ENCODE results near the gene CARD14. TPM values are rescaled to one million over a fixed set of nuclear protein-coding genes. Genes with fewer than 3 reads are reported as not detected.

CARD14 gene
- total and polyA plus RNA-seq, 12 donors = 0.30 to 3.4 (median 1.1) TPM

- no peaks in the 10 kb centered on the region for H3K27me3 ChIP-seq
- no peaks in the 10 kb centered on the region for H3K9me3 ChIP-seq (replicated peaks in 1 of 3)
- H3K27ac ChIP-seq = no peak overlapping the region
- 35 to 48% (median 43%) methylated on average over 4 of the region's 4 CpGs for WGBS, 4 donors
- no peaks in the 10 kb centered on the region for H3K4me1 ChIP-seq (replicated peaks in 1 of 2)
- H3K36me3 ChIP-seq (replicated peaks in 1 of 2) = peaks cover 0 to 12% of the 10 kb centered on the region in 2 donors
- intact Hi-C loops (cut with DNase I) = no loop called here
- no peak overlapping the region for H3K4me3 ChIP-seq
- TF ChIP-seq CTCF (IDR thresholded peaks at IDR 0.05) (no peak), POLR2A (IDR thresholded peaks at IDR 0.05) (no peak)
- DNase-seq = no peak
These were observed 40.7 kb upstream of the CARD14 start for GRCh38 chr17:80129006-80129565.

- TF ChIP-seq CTCF (IDR thresholded peaks at IDR 0.05) (no peak), POLR2A (IDR thresholded peaks at IDR 0.05) (no peak)
- no peak for DNase-seq
- intact Hi-C loops (cut with DNase I) = loop anchor here in 1 of 2 donors (10.0 kb wide), 1 partner anchor 254 kb away; no protein-coding TSS in a partner anchor
- Histone ChIP-seq H3K27me3 (no peaks in the 10 kb centered on the region), H3K4me1 (replicated peaks in 1 of 2) (no peaks in the 10 kb centered on the region), H3K36me3 (replicated peaks in 1 of 2) (peaks cover 0 to 31% of the 10 kb centered on the region in 2 donors), H3K9me3 (replicated peaks in 1 of 3) (no peaks in the 10 kb centered on the region), H3K4me3 (no peak overlapping the region), H3K27ac (no peak overlapping the region)
- WGBS, 4 donors = 62 to 69% (median 65%) methylated on average over 3 of the region's 3 CpGs
These were observed 38.8 kb upstream of the CARD14 start for GRCh38 chr17:80130992-80131391.

GRCh38 chr17:80132906-80133625 lies 36.8 kb upstream of the CARD14 start:
- Histone ChIP-seq H3K36me3 (replicated peaks in 1 of 2) (peaks cover 0 to 52% of the 10 kb centered on the region in 2 donors), H3K9me3 (replicated peaks in 1 of 3) (no peaks in the 10 kb centered on the region), H3K27me3 (no peaks in the 10 kb centered on the region), H3K27ac (no peak overlapping the region), H3K4me1 (replicated peaks in 1 of 2) (no peaks in the 10 kb centered on the region), H3K4me3 (no peak overlapping the region)
- TF ChIP-seq POLR2A (IDR thresholded peaks at IDR 0.05) = no peak
- TF ChIP-seq CTCF (IDR thresholded peaks at IDR 0.05) = no peak
- DNase-seq = no peak
- intact Hi-C loops (cut with DNase I) = loop anchor here in 1 of 2 donors (10.0 kb wide), 1 partner anchor 252 kb away; no protein-coding TSS in a partner anchor
- 83 to 87% (median 84%) methylated on average over 5 of the region's 5 CpGs for WGBS, 4 donors

DNA sequence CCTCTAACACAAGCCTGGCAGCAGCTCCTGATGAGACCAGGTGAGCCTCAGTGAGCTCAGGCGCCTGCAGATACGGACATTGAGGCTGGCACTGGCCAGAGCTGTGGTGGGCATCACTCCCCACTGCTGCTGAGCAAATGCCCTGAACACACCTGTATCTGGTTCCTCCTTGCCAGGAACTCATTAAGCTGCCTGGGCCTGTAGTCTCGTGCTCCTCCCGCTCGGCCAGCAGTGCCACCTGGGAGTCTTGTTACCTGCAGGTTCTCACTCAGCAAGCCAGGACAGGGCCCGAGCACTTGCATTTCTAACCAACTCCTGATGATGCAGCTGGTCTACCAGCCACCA lies 36.2 kb upstream of the CARD14 start:
- intact Hi-C loops (cut with DNase I) = loop anchor here in 1 of 2 donors (10.0 kb wide), 1 partner anchor 251 kb away; no protein-coding TSS in a partner anchor
- no peak for TF ChIP-seq CTCF (IDR thresholded peaks at IDR 0.05)
- no peak for TF ChIP-seq POLR2A (IDR thresholded peaks at IDR 0.05)
- no peak for DNase-seq
- H3K4me1 ChIP-seq (replicated peaks in 1 of 2) = no peaks in the 10 kb centered on the region
- H3K27me3 ChIP-seq = no peaks in the 10 kb centered on the region
- peaks cover 0 to 57% of the 10 kb centered on the region in 2 donors for H3K36me3 ChIP-seq (replicated peaks in 1 of 2)
- H3K4me3 ChIP-seq = no peak overlapping the region
- no peaks in the 10 kb centered on the region for H3K9me3 ChIP-seq (replicated peaks in 1 of 3)
- WGBS, 4 donors = 94 to 100% (median 97%) methylated on average over 6 of the region's 6 CpGs
- H3K27ac ChIP-seq = no peak overlapping the region
